ENCODE measurements around the gene CAMTA1. TPM values are rescaled to one million over a fixed set of nuclear protein-coding genes. Genes with fewer than 3 reads are reported as not detected.

CAMTA1 gene
- total and polyA plus RNA-seq, 4 donors: 78.7 to 438 (median 173) TPM

- intact Hi-C loops (cut with DNase I): no loop called here
- ATAC-seq (ENCODE audit: low FRiP score): no peak
- Histone ChIP-seq H3K4me1 (ENCODE audit: control insufficient read depth in 1 of 2, insufficient read depth in 2 of 2, low read length in 2 of 2) (no peaks in the 10 kb centered on the region), H3K36me3 (ENCODE audit: control insufficient read depth in 1 of 2, insufficient read depth in 2 of 2, low read length in 1 of 2) (no peaks in the 10 kb centered on the region), H3K4me3 (ENCODE audit: low read length in 2 of 2) (no peak overlapping the region), H3K27ac (ENCODE audit: low read depth in 1 of 2, low read length in 2 of 2) (no peak overlapping the region), H3K27me3 (ENCODE audit: control insufficient read depth in 1 of 2, insufficient read depth in 2 of 2, low read length in 1 of 2) (no peaks in the 10 kb centered on the region), H3K9me3 (ENCODE audit: control insufficient read depth, low read length) (no peaks in the 10 kb centered on the region)
- peak; percentile 26 to 53 for DNase-seq
- 94 to 95% methylated on average over 18 of the region's 18 CpGs for WGBS, 2 donors
Observed at GRCh38 chr1:7531562-7532340, 746.5 kb downstream of the CAMTA1 start.

GRCh38 chr1:7533006-7533405 lies 747.8 kb downstream of the CAMTA1 start:
- intact Hi-C loops (cut with DNase I): no loop called here
- no peaks in the 10 kb centered on the region for H3K36me3 ChIP-seq (ENCODE audit: control insufficient read depth in 1 of 2, insufficient read depth in 2 of 2, low read length in 1 of 2)
- H3K4me3 ChIP-seq (ENCODE audit: low read length in 2 of 2): no peak overlapping the region
- DNase-seq (peak; percentile 32 to 55), ATAC-seq (ENCODE audit: low FRiP score) (no peak)
- H3K27me3 ChIP-seq (ENCODE audit: control insufficient read depth in 1 of 2, insufficient read depth in 2 of 2, low read length in 1 of 2): no peaks in the 10 kb centered on the region
- WGBS, 2 donors: 68 to 72% methylated on average over 10 of the region's 10 CpGs
- H3K27ac ChIP-seq (ENCODE audit: low read depth in 1 of 2, low read length in 2 of 2): no peak overlapping the region
- no peaks in the 10 kb centered on the region for H3K9me3 ChIP-seq (ENCODE audit: control insufficient read depth, low read length)
- no peaks in the 10 kb centered on the region for H3K4me1 ChIP-seq (ENCODE audit: control insufficient read depth in 1 of 2, insufficient read depth in 2 of 2, low read length in 2 of 2)

- Histone ChIP-seq H3K27me3 (ENCODE audit: control insufficient read depth in 1 of 2, insufficient read depth in 2 of 2, low read length in 1 of 2) (no peaks in the 10 kb centered on the region), H3K36me3 (ENCODE audit: control insufficient read depth in 1 of 2, insufficient read depth in 2 of 2, low read length in 1 of 2) (no peaks in the 10 kb centered on the region), H3K27ac (ENCODE audit: low read depth in 1 of 2, low read length in 2 of 2) (no peak overlapping the region), H3K4me3 (ENCODE audit: low read length in 2 of 2) (no peak overlapping the region), H3K9me3 (ENCODE audit: control insufficient read depth, low read length) (no peaks in the 10 kb centered on the region), H3K4me1 (ENCODE audit: control insufficient read depth in 1 of 2, insufficient read depth in 2 of 2, low read length in 2 of 2) (no peaks in the 10 kb centered on the region)
- intact Hi-C loops (cut with DNase I): no loop called here
- no peak for ATAC-seq (ENCODE audit: low FRiP score)
- peak; percentile 28 to 69 for DNase-seq
- 21 to 22% methylated on average over 24 of the region's 24 CpGs for WGBS, 2 donors
Observed at GRCh38 chr1:7534061-7534825, 749.0 kb downstream of the CAMTA1 start.

- DNase-seq (peak in 1 of 2 donors; percentile 42), ATAC-seq (ENCODE audit: low FRiP score) (no peak)
- intact Hi-C loops (cut with DNase I): no loop called here
- WGBS, 2 donors: 90 to 95% methylated on average over 11 of the region's 11 CpGs
- Histone ChIP-seq H3K27me3 (ENCODE audit: control insufficient read depth in 1 of 2, insufficient read depth in 2 of 2, low read length in 1 of 2) (no peaks in the 10 kb centered on the region), H3K36me3 (ENCODE audit: control insufficient read depth in 1 of 2, insufficient read depth in 2 of 2, low read length in 1 of 2) (no peaks in the 10 kb centered on the region), H3K27ac (ENCODE audit: low read depth in 1 of 2, low read length in 2 of 2) (no peak overlapping the region), H3K9me3 (ENCODE audit: control insufficient read depth, low read length) (no peaks in the 10 kb centered on the region), H3K4me1 (ENCODE audit: control insufficient read depth in 1 of 2, insufficient read depth in 2 of 2, low read length in 2 of 2) (no peaks in the 10 kb centered on the region), H3K4me3 (ENCODE audit: low read length in 2 of 2) (no peak overlapping the region)
Observed at GRCh38 chr1:7535016-7535415, 749.8 kb downstream of the CAMTA1 start.

- Histone ChIP-seq H3K4me1 (ENCODE audit: control insufficient read depth in 1 of 2, insufficient read depth in 2 of 2, low read length in 2 of 2) (no peaks in the 10 kb centered on the region), H3K9me3 (ENCODE audit: control insufficient read depth, low read length) (no peaks in the 10 kb centered on the region), H3K27me3 (ENCODE audit: control insufficient read depth in 1 of 2, insufficient read depth in 2 of 2, low read length in 1 of 2) (no peaks in the 10 kb centered on the region), H3K36me3 (ENCODE audit: control insufficient read depth in 1 of 2, insufficient read depth in 2 of 2, low read length in 1 of 2) (no peaks in the 10 kb centered on the region), H3K4me3 (ENCODE audit: low read length in 2 of 2) (no peak overlapping the region), H3K27ac (ENCODE audit: low read depth in 1 of 2, low read length in 2 of 2) (no peak overlapping the region)
- DNase-seq: peak; percentile 18 to 40
- ATAC-seq (ENCODE audit: low FRiP score): no peak
- intact Hi-C loops (cut with DNase I): no loop called here
- 85 to 87% methylated on average over 23 of the region's 23 CpGs for WGBS, 2 donors
Observed at GRCh38 chr1:7535934-7536878, 751.0 kb downstream of the CAMTA1 start.

- H3K27ac ChIP-seq (ENCODE audit: low read depth in 1 of 2, low read length in 2 of 2): no peak overlapping the region
- no peaks in the 10 kb centered on the region for H3K9me3 ChIP-seq (ENCODE audit: control insufficient read depth, low read length)
- H3K36me3 ChIP-seq (ENCODE audit: control insufficient read depth in 1 of 2, insufficient read depth in 2 of 2, low read length in 1 of 2): no peaks in the 10 kb centered on the region
- H3K27me3 ChIP-seq (ENCODE audit: control insufficient read depth in 1 of 2, insufficient read depth in 2 of 2, low read length in 1 of 2): no peaks in the 10 kb centered on the region
- DNase-seq: peak; percentile 38 to 63
- no peak overlapping the region for H3K4me3 ChIP-seq (ENCODE audit: low read length in 2 of 2)
- H3K4me1 ChIP-seq (ENCODE audit: control insufficient read depth in 1 of 2, insufficient read depth in 2 of 2, low read length in 2 of 2): no peaks in the 10 kb centered on the region
- ATAC-seq (ENCODE audit: low FRiP score): no peak
- WGBS, 2 donors: 64 to 70% methylated on average over 20 of the region's 20 CpGs
- intact Hi-C loops (cut with DNase I): no loop called here
Observed at GRCh38 chr1:7536891-7537591, 751.8 kb downstream of the CAMTA1 start.

- 83 to 86% methylated on average over 6 of the region's 6 CpGs for WGBS, 2 donors
- intact Hi-C loops (cut with DNase I): no loop called here
- no peak for ATAC-seq (ENCODE audit: low FRiP score)
- peak; percentile 26 to 34 for DNase-seq
- Histone ChIP-seq H3K4me1 (ENCODE audit: control insufficient read depth in 1 of 2, insufficient read depth in 2 of 2, low read length in 2 of 2) (no peaks in the 10 kb centered on the region), H3K4me3 (ENCODE audit: low read length in 2 of 2) (no peak overlapping the region), H3K27ac (ENCODE audit: low read depth in 1 of 2, low read length in 2 of 2) (no peak overlapping the region), H3K9me3 (ENCODE audit: control insufficient read depth, low read length) (no peaks in the 10 kb centered on the region), H3K27me3 (ENCODE audit: control insufficient read depth in 1 of 2, insufficient read depth in 2 of 2, low read length in 1 of 2) (no peaks in the 10 kb centered on the region), H3K36me3 (ENCODE audit: control insufficient read depth in 1 of 2, insufficient read depth in 2 of 2, low read length in 1 of 2) (no peaks in the 10 kb centered on the region)
Observed at GRCh38 chr1:7538033-7538432, 752.8 kb downstream of the CAMTA1 start.
